GM13976 (cell line): ENCODE results near the gene SYNGAP1.

Experiments
- DNase-seq: peaks from one replicate; pipeline ENCODE4 v3.0.0; 2012; ENCODE audit warnings: low spot score
- CTCF ChIP-seq: IDR thresholded peaks from 2 replicates; pipeline ENCODE4 v1.5.1; 2012; ENCODE audit warnings: borderline replicate concordance, mild to moderate bottlenecking; ENCODE audit not compliant: insufficient read depth; ENCODE audit errors: extremely low read depth, missing control alignments, control extremely low read depth
- in situ Hi-C: fragments of 300-500 bp; cut with MboI; formaldehyde crosslinking; loops from one replicate; pipeline ENCODE4 v1.12.0; 2022; ENCODE audit warnings: low sequenced_read_pairs, mixed read lengths, inconsistent platforms; ENCODE audit not compliant: unreplicated experiment

The SYNGAP1 gene

GRCh38 chr6:33406126-33406525 is 13.7 kb upstream of the SYNGAP1 start:
- in situ Hi-C loops: no loop called here
- DNase-seq: no peak
- TF ChIP-seq CTCF: no peak

GRCh38 chr6:33407132-33407718 is 12.6 kb upstream of the SYNGAP1 start:
- no peak for TF ChIP-seq CTCF
- no peak for DNase-seq
- in situ Hi-C loops: no loop called here

DNA sequence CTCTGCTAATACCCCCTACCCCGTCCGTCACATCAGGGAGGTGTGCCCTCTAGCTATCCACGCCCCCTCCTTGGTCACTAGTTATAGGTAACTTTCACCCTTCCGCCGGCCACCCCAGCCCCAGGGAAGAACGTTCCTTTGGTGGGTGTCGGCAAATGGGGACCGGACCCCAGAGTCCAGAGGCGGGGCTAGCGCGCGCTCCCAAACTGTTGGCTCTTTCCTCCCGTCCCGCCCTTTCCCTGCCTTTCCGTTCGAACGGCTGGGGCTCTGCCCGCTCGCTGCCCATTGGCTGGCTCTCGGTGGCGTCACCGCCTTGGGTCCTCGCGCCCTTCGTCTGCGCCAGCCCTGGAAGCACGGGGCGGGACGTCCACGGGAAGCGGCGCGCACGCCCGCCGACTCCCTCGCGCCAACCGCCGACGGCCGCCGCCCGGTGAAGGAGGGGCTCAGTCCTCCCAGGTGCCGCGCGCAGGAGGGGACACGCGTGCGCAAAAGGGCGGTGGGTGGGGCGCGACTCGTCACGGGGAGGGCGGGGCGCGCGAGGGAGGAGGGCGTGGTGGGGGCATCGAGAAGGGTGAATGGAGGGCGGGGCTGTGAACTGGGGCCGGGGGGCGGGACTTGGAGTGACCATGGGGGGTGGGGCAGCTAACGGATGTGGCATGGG is 9.7 kb upstream of the SYNGAP1 start:
- TF ChIP-seq CTCF: no peak
- peak; percentile 99 for DNase-seq
- in situ Hi-C loops: no loop called here

- peak; percentile 89 for DNase-seq
- TF ChIP-seq CTCF: no peak
- in situ Hi-C loops: no loop called here
These were observed 8.9 kb upstream of the SYNGAP1 start, which contains the start of gene PHF1 for GRCh38 chr6:33410711-33411631. TSS of gene PHF1 (plus strand) at chr6:33411014. CDS start at chr6:33412264, 1,250 bp downstream.

- in situ Hi-C loops: no loop called here
- no peak for TF ChIP-seq CTCF
- no peak for DNase-seq
These were observed 8.2 kb upstream of the SYNGAP1 start for GRCh38 chr6:33411632-33412005.

DNA sequence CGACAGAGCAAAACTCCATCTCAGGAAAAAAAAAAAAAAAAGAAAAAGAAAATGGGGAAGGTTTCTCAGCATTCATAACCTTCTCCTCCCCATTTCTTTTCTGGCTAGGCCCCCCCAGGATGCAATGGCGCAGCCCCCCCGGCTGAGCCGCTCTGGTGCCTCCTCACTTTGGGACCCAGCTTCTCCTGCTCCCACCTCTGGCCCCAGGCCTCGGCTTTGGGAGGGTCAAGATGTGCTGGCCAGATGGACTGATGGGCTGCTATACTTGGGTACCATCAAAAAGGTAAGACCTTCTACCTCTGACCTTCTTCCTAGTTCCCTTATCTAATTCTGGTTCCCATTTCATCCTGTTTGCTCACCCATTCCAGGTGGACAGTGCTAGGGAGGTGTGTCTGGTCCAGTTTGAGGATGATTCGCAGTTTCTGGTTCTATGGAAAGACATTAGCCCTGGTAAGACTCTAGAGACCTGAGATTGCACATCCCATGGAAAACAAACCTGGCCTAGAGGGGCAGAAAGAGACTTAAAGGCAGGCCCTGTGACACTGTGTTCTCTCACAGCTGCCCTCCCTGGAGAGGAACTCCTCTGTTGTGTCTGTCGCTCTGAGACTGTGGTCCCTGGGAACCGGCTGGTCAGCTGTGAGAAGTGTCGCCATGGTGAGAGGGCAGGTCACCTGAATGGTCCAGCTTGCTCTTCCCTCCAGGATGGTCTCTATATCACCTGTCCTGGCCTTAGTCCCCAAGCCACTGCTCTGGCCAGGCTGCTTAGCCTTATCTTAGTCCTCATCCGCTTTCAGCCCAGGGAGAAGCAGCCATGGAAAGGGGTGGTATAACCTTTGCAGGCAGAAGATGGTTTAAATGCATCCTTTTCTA is 7.5 kb upstream of the SYNGAP1 start:
- in situ Hi-C loops: no loop called here
- no peak for DNase-seq
- no peak for TF ChIP-seq CTCF
